IMR-90 (cell line): Measurements from ENCODE around the gene WRAP53. TPM values are rescaled to one million over a fixed set of nuclear protein-coding genes. Genes with fewer than 3 reads are reported as not detected.

Source experiments
- ATAC-seq: fragments of 200-7000 bp; cut with Tn5 transposase; 2 replicates; pipeline ENCODE4 v1.9.1; 2020; ENCODE audit warnings: low read depth, mild to moderate bottlenecking, moderate library complexity
- BruUV-seq: library from RNA; stranded (reverse); fragments of 400-500 nt; replicated peaks from 2 replicates; lab custom pipeline; 2021; lab: Mats Ljungman, UMichigan
- CTCF ChIA-PET: fragments of 300-600 bp; formaldehyde crosslinking; extraction: SDS; loops from one replicate; lab custom pipeline; 2021; ENCODE audit warnings: antibody characterized with exemption; lab: Yijun Ruan, JAX
- POLR2A ChIA-PET: fragments of 300-600 bp; sonication (Branson Sonifier 250); formaldehyde crosslinking; loops from one replicate; lab custom pipeline; 2022; ENCODE audit warnings: antibody characterized with exemption; ENCODE audit not compliant: unreplicated experiment; lab: Charles Lee
- DNase-seq: peaks from one replicate; pipeline ENCODE4 v3.0.0; 2013
- H2AFZ ChIP-seq: replicated peaks from 2 replicates; pipeline ENCODE3; 2013; ENCODE audit warnings: low read length, mild to moderate bottlenecking; ENCODE audit not compliant: poor library complexity
- H2AK5ac ChIP-seq: 2 replicates; pipeline ENCODE4 v1.6.1; 2013; ENCODE audit warnings: low read depth, low read length, inconsistent platforms
- H2AK9ac ChIP-seq: replicated peaks from 2 replicates; pipeline ENCODE3; 2013; ENCODE audit warnings: mild to moderate bottlenecking, low read depth, low read length, moderate library complexity; ENCODE audit not compliant: poor library complexity
- H2BK120ac ChIP-seq: 2 replicates; pipeline ENCODE4 v1.6.1; 2013; ENCODE audit warnings: low read depth, low read length, inconsistent platforms
- H2BK15ac ChIP-seq: 3 replicates; pipeline ENCODE4 v1.6.1; 2013; ENCODE audit warnings: low read depth, low read length, inconsistent platforms
- H2BK20ac ChIP-seq: 2 replicates; pipeline ENCODE4 v1.6.1; 2013; ENCODE audit warnings: low read depth, mild to moderate bottlenecking, inconsistent platforms, low read length, moderate library complexity
- H2BK5ac ChIP-seq: 2 replicates; pipeline ENCODE4 v1.6.1; 2013; ENCODE audit warnings: mild to moderate bottlenecking, low read depth, low read length, inconsistent platforms; ENCODE audit not compliant: poor library complexity, severe bottlenecking
- H3K14ac ChIP-seq: replicated peaks from 2 replicates; pipeline ENCODE4 v1.6.1; 2013; ENCODE audit warnings: low read depth, low read length, inconsistent platforms
- H3K18ac ChIP-seq: 2 replicates; pipeline ENCODE4 v1.6.1; 2013; ENCODE audit warnings: low read depth, low read length, control low read depth
- H3K23ac ChIP-seq: 2 replicates; pipeline ENCODE4 v1.6.1; 2013; ENCODE audit warnings: low read depth, low read length, inconsistent platforms
- H3K27ac ChIP-seq: 2 replicates; pipeline ENCODE4 v1.5.1; 2013; ENCODE audit warnings: mild to moderate bottlenecking, control low read depth, low read length; ENCODE audit not compliant: insufficient read depth
- H3K27me3 ChIP-seq: 2 replicates; pipeline ENCODE4 v1.6.1; 2013; ENCODE audit warnings: low read length; ENCODE audit not compliant: control insufficient read depth, insufficient read depth
- H3K36me3 ChIP-seq: 2 replicates; pipeline ENCODE4 v1.6.1; 2013; ENCODE audit warnings: low read length, mixed read lengths; ENCODE audit not compliant: control insufficient read depth, insufficient read depth
- H3K4ac ChIP-seq: 2 replicates; pipeline ENCODE4 v1.6.1; 2013; ENCODE audit warnings: low read depth, low read length, inconsistent platforms
- H3K4me1 ChIP-seq: 2 replicates; pipeline ENCODE4 v1.6.1; 2013; ENCODE audit warnings: low read length, mixed read lengths; ENCODE audit not compliant: control insufficient read depth, insufficient read depth
- H3K4me2 ChIP-seq: 2 replicates; pipeline ENCODE4 v1.6.1; 2013; ENCODE audit warnings: low read depth, mild to moderate bottlenecking, control low read depth, low read length, moderate library complexity
- H3K4me3 ChIP-seq: 2 replicates; pipeline ENCODE4 v1.5.1; 2013; ENCODE audit warnings: low read depth, mild to moderate bottlenecking, control low read depth, low read length, moderate library complexity; ENCODE audit not compliant: insufficient read depth
- H3K56ac ChIP-seq: 2 replicates; pipeline ENCODE4 v1.6.1; 2013; ENCODE audit warnings: low read length, inconsistent platforms; ENCODE audit not compliant: insufficient read depth; ENCODE audit errors: extremely low read depth
- H3K79me1 ChIP-seq, 2 experiments: 2 replicates each; pipeline ENCODE4 v1.6.1; 2013; ENCODE audit warnings: low read length in 2 of 2, inconsistent platforms in 1 of 2, low read depth in 1 of 2
- H3K9ac ChIP-seq: 2 replicates; pipeline ENCODE4 v1.6.1; 2013; ENCODE audit warnings: low read depth, low read length, control low read depth
- H3K9me1 ChIP-seq: 2 replicates; pipeline ENCODE4 v1.6.1; 2013; ENCODE audit warnings: low read length, inconsistent platforms; ENCODE audit not compliant: insufficient read depth
- H3K9me3 ChIP-seq: 2 replicates; pipeline ENCODE4 v1.6.1; 2013; ENCODE audit warnings: low read length; ENCODE audit not compliant: control insufficient read depth, insufficient read depth
- H4K20me1 ChIP-seq: 2 replicates; pipeline ENCODE4 v1.6.1; 2013; ENCODE audit warnings: low read length, inconsistent platforms; ENCODE audit not compliant: insufficient read depth
- H4K5ac ChIP-seq: 2 replicates; pipeline ENCODE4 v1.6.1; 2013; ENCODE audit warnings: mild to moderate bottlenecking, low read depth, low read length, control low read depth
- H4K8ac ChIP-seq, 2 experiments: 2 replicates each; pipeline ENCODE4 v1.6.1; 2013; ENCODE audit warnings: low read depth in 2 of 2, low read length in 2 of 2, control low read depth in 1 of 2, inconsistent platforms in 1 of 2
- H4K91ac ChIP-seq: 2 replicates; pipeline ENCODE4 v1.6.1; 2013; ENCODE audit warnings: low read depth, low read length, inconsistent platforms; ENCODE audit not compliant: insufficient read depth
- BHLHE40 ChIP-seq: fragments of 150-350 bp; IDR thresholded peaks from 2 replicates; pipeline ENCODE4 v1.6.1; 2016; ENCODE audit warnings: mild to moderate bottlenecking, low read depth, low read length
- CHD1 ChIP-seq: IDR thresholded peaks from 2 replicates; pipeline ENCODE4 v1.6.1; 2012; ENCODE audit warnings: low read depth, low read length, improper control_type of control experiment
- FOS ChIP-seq: fragments of 150-350 bp; IDR thresholded peaks from 2 replicates; pipeline ENCODE4 v1.6.1; 2016; ENCODE audit warnings: low read depth, low read length
- MAZ ChIP-seq: IDR thresholded peaks from 2 replicates; pipeline ENCODE4 v1.6.1; 2012; ENCODE audit warnings: low read depth, mild to moderate bottlenecking, low read length, improper control_type of control experiment, moderate library complexity, borderline replicate concordance
- NFE2L2 ChIP-seq: fragments of 150-350 bp; IDR thresholded peaks from 2 replicates; pipeline ENCODE4 v1.6.1; 2016; ENCODE audit warnings: low read depth, mild to moderate bottlenecking, low read length
- RAD21 ChIP-seq: IDR thresholded peaks from 2 replicates; pipeline ENCODE4 v1.6.1; 2012; ENCODE audit warnings: low read length, improper control_type of control experiment
- RCOR1 ChIP-seq: IDR thresholded peaks from 2 replicates; pipeline ENCODE4 v1.6.1; 2012; ENCODE audit warnings: mild to moderate bottlenecking, low read length, improper control_type of control experiment; ENCODE audit not compliant: insufficient replicate concordance
- SMC3 ChIP-seq: fragments of 150-350 bp; IDR thresholded peaks from 2 replicates; pipeline ENCODE4 v1.6.1; 2016; ENCODE audit warnings: low read depth, mild to moderate bottlenecking, antibody characterized with exemption, low read length, moderate library complexity
- WGBS, 2 experiments: methylation state at CpG; one replicate each; pipeline versions ENCODE4 v1.1.5 to v1.1.7; 2013; ENCODE audit warnings: missing lambda C conversion rate in 2 of 2; ENCODE audit not compliant: insufficient read length in 1 of 2; ENCODE audit errors: extremely low coverage in 2 of 2; 5-methylcytosine and 5-hydroxymethylcytosine counted together
- dilution Hi-C: fragments of 300-500 bp; cut with HindIII; formaldehyde crosslinking; loops from one replicate; pipeline ENCODE4 v1.14.3; 2018; ENCODE audit warnings: low sequenced_read_pairs; ENCODE audit not compliant: unreplicated experiment
- in situ Hi-C: fragments of 300-500 bp; cut with MboI; formaldehyde crosslinking; loops from 3 replicates; pipeline ENCODE4 v1.14.3; 2019; ENCODE audit warnings: low sequenced_read_pairs, inconsistent platforms, mixed read lengths
- intact Hi-C: fragments of 100-400 bp; cut with micrococcal nuclease; formaldehyde crosslinking; loops from 2 replicates; pipeline ENCODE4 v1.10.0; 2022
- polyA plus RNA-seq, 3 experiments: library from polyadenylated mRNA; depleted of rRNA; stranded (reverse); fragments of >200 nt; gene quantifications; 2 replicates each; pipeline ENCODE4 v1.2.3, GENCODE V29; 2012; ENCODE audit warnings: low replicate concordance in 1 of 3
- total RNA-seq: library from RNA; depleted of rRNA; stranded (reverse); fragments of >200 nt; gene quantifications from 2 replicates; pipeline ENCODE4 v1.2.3, GENCODE V29; 2012
- TF ChIP-seq, protein P1 (sequence below): conservative IDR thresholded peaks from 2 replicates; pipeline ENCODE4 v1.5.1; 2012; ENCODE audit warnings: mild to moderate bottlenecking, low read depth, low read length, improper control_type of control experiment

WRAP53 gene
- total and polyA plus RNA-seq, 2 of the 4 experiments (the other 2 are of a cell fraction): 6.6 to 9.5 TPM

DNA sequence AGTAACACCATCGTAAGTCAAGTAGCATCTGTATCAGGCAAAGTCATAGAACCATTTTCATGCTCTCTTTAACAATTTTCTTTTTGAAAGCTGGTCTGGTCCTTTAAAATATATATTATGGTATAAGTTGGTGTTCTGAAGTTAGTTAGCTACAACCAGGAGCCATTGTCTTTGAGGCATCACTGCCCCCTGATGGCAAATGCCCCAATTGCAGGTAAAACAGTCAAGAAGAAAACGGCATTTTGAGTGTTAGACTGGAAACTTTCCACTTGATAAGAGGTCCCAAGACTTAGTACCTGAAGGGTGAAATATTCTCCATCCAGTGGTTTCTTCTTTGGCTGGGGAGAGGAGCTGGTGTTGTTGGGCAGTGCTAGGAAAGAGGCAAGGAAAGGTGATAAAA lies 15.0 kb upstream of the WRAP53 start:
- no peak overlapping the region for H3K14ac ChIP-seq
- TF ChIP-seq RAD21 (peak; percentile 22; the same call in 1 of the 2 replicates), BHLHE40 (no peak), NFE2L2 (no peak), MAZ (no peak), CHD1 (no peak), SMC3 (no peak), FOS (no peak), RCOR1 (no peak)
- TF ChIP-seq, protein P1, sequence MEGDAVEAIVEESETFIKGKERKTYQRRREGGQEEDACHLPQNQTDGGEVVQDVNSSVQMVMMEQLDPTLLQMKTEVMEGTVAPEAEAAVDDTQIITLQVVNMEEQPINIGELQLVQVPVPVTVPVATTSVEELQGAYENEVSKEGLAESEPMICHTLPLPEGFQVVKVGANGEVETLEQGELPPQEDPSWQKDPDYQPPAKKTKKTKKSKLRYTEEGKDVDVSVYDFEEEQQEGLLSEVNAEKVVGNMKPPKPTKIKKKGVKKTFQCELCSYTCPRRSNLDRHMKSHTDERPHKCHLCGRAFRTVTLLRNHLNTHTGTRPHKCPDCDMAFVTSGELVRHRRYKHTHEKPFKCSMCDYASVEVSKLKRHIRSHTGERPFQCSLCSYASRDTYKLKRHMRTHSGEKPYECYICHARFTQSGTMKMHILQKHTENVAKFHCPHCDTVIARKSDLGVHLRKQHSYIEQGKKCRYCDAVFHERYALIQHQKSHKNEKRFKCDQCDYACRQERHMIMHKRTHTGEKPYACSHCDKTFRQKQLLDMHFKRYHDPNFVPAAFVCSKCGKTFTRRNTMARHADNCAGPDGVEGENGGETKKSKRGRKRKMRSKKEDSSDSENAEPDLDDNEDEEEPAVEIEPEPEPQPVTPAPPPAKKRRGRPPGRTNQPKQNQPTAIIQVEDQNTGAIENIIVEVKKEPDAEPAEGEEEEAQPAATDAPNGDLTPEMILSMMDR: peak; percentile 38
- H2BK20ac ChIP-seq: no peak overlapping the region
- H2BK15ac ChIP-seq: no peak overlapping the region
- no peaks in the 10 kb centered on the region for H4K20me1 ChIP-seq
- no peak overlapping the region for H2BK5ac ChIP-seq
- H3K23ac ChIP-seq: no peak overlapping the region
- H4K91ac ChIP-seq: no peak overlapping the region
- H4K8ac ChIP-seq: no peak overlapping the region
- H3K27ac ChIP-seq: no peak overlapping the region
- H3K4me1 ChIP-seq: no peaks in the 10 kb centered on the region
- H2AK5ac ChIP-seq: no peak overlapping the region
- no CpG with 5 or more reads among the region's 2 CpGs for WGBS, 2 experiments
- DNase-seq: no peak
- no peak overlapping the region for H2AFZ ChIP-seq
- no peak overlapping the region for H2BK120ac ChIP-seq
- H4K5ac ChIP-seq: no peak overlapping the region
- H2AK9ac ChIP-seq: no peak overlapping the region
- no peak for ATAC-seq
- no peak overlapping the region for H3K4ac ChIP-seq
- POLR2A ChIA-PET: no interaction called here
- H3K9ac ChIP-seq: no peak overlapping the region
- in situ Hi-C loops: no loop called here
- H3K9me1 ChIP-seq: no peaks in the 10 kb centered on the region; the same call in 1 of the 2 replicates
- no peak overlapping the region for H3K18ac ChIP-seq
- no peaks in the 10 kb centered on the region for H3K27me3 ChIP-seq
- BruUV-seq: no TSS peak
- intact Hi-C loops: no loop called here
- peaks cover 55% of the 10 kb centered on the region for H3K36me3 ChIP-seq
- no peak overlapping the region for H3K4me3 ChIP-seq
- H3K9me3 ChIP-seq: peaks cover 9% of the 10 kb centered on the region
- H3K4me2 ChIP-seq: no peak overlapping the region
- no peak overlapping the region for H3K56ac ChIP-seq
- H3K79me1 ChIP-seq: peaks cover 7 to 14% of the 10 kb centered on the region in 2 experiments; a peak in 3 of 4 replicates
- dilution Hi-C loops: no loop called here
- CTCF ChIA-PET: interaction anchor here (0.6 to 1.8 kb wide), 3 partner anchors 15 to 345 kb away, joined by 3 to 4 read pairs (median 3); partner anchors contain the start of gene WRAP53
